Esophagus squamous epithelium (tissue), 4 donors: ENCODE results near the gene GEMIN7.

ENCODE experiments used
- POLR2A ChIP-seq, 4 donors: fragments of 450-650 bp; IDR thresholded peaks; one replicate each; pipeline ENCODE4 v1.6.1; 2017; ENCODE audit warnings: antibody characterized with exemption in 4 of 4, mild to moderate bottlenecking in 4 of 4, moderate library complexity in 3 of 4
- TF ChIP-seq, protein P1 (sequence below), 6 experiments: fragments of 450-650 bp in 4 of 6; fragments of 200-600 bp in 2 of 6; sonication (generic) in 2 of 6; IDR thresholded peaks; one replicate each; pipeline ENCODE4 v1.5.1; 2016 to 2019; ENCODE audit warnings: antibody characterized with exemption in 6 of 6, mild to moderate bottlenecking in 4 of 6, moderate library complexity in 4 of 6

DNA sequence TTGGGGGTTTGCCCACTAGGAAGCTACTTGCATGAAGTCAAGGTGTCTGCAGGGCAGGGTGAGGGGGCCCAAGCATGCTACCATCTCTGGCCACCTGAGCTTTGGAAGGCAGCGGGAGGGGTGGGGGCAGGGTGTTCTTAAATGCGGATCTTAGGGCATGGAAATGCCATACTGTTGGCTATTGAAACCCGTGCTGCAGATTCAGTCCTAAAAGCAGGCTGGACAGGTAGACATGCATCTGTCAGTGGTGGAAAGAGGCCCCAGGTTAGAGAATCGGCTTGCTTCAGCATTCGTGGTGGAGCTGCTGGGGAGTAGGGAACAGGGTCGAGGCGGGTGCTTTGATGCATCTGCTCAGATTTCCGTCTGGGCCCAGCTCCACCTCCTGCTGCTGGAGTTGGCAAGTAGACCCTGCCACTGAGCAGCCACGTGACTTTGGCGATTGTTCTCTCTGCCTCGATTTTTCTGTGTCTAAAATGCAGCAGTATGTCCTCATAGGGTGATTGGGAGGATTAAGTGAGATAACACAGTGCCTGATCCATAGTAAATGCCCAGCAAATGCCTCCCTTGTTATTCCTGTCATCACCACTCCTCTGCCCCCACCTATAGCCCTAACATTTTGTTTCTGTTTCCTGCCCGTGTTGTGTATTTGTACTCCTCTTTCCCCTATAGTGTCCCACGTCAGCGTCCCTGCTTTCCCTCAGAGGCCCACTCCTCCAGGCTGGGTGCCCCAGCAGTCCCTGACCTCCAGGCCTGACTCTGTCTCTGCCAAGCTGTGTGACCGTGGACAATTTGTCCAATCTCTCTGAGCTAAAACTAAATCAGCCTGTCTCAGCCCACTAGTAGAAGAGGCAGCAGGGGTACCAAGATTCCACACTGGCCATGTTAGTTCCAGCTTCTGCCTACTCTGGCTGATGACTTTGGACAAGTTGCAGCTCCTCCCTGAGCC, 19.7 kb downstream of the GEMIN7 start:
- TF ChIP-seq, protein P1, sequence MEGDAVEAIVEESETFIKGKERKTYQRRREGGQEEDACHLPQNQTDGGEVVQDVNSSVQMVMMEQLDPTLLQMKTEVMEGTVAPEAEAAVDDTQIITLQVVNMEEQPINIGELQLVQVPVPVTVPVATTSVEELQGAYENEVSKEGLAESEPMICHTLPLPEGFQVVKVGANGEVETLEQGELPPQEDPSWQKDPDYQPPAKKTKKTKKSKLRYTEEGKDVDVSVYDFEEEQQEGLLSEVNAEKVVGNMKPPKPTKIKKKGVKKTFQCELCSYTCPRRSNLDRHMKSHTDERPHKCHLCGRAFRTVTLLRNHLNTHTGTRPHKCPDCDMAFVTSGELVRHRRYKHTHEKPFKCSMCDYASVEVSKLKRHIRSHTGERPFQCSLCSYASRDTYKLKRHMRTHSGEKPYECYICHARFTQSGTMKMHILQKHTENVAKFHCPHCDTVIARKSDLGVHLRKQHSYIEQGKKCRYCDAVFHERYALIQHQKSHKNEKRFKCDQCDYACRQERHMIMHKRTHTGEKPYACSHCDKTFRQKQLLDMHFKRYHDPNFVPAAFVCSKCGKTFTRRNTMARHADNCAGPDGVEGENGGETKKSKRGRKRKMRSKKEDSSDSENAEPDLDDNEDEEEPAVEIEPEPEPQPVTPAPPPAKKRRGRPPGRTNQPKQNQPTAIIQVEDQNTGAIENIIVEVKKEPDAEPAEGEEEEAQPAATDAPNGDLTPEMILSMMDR (IDR thresholded peaks at IDR 0.05) = no peak
- TF ChIP-seq POLR2A (IDR thresholded peaks at IDR 0.05) = no peak
